HCT116 (cell line): ENCODE results near the gene C10orf90. TPM values are rescaled to one million over a fixed set of nuclear protein-coding genes. Genes with fewer than 3 reads are reported as not detected.

Experiments used
- ATAC-seq: fragments of 200-7000 bp; cut with Tn5 transposase; 2 replicates; pipeline ENCODE4 v1.9.1; 2020; ENCODE audit warnings: mild to moderate bottlenecking, moderate library complexity
- BruUV-seq: library from RNA; stranded (reverse); fragments of 400-500 nt; replicated peaks from 2 replicates; lab custom pipeline; 2021; lab: Mats Ljungman, UMichigan
- CTCF ChIA-PET: fragments of 300-600 bp; sonication (Branson Sonifier 250); formaldehyde crosslinking; loops from one replicate; lab custom pipeline; 2021; ENCODE audit warnings: antibody characterized with exemption; lab: Charles Lee
- POLR2A ChIA-PET: fragments of 300-600, 350-600 bp; sonication (Branson Sonifier 250); formaldehyde crosslinking; loops from one replicate; lab custom pipeline; 2021; ENCODE audit warnings: antibody characterized with exemption; lab: Charles Lee
- RAD21 ChIA-PET, 2 experiments: fragments of 300-600 bp; sonication (Branson Sonifier 250); formaldehyde crosslinking; loops; one replicate each; lab custom pipeline; 2023; ENCODE audit warnings: low total read pairs in 2 of 2; ENCODE audit not compliant: uncharacterized antibody in 2 of 2, unreplicated experiment in 2 of 2, low non-redundant PET in 1 of 2; lab: Charles Lee
- DNase-seq: peaks from one replicate; pipeline ENCODE4 v3.0.0-alpha.2; 2010; ENCODE audit warnings: low read depth, low spot score
- H2AFZ ChIP-seq: fragments of 200-600 bp; shearing (Covaris generic), sonication (generic); 2 replicates; pipeline ENCODE4 v1.6.1; 2017; ENCODE audit warnings: low read depth, mixed run types, mixed read lengths, antibody characterized with exemption, low read length; ENCODE audit not compliant: poor library complexity, severe bottlenecking
- H3K27ac ChIP-seq: 2 replicates; pipeline ENCODE4 v1.5.1; 2012; ENCODE audit warnings: low read depth, low read length
- H3K27me3 ChIP-seq: fragments of 200-600 bp; sonication (generic); 2 replicates; pipeline ENCODE4 v1.6.1; 2016; ENCODE audit warnings: mixed run types, low read length, mixed read lengths; ENCODE audit not compliant: insufficient read depth
- H3K36me3 ChIP-seq, 2 experiments: fragments of 200-500 bp in 1 of 2; fragments of 200-600 bp in 1 of 2; sonication (Bioruptor generic) in 1 of 2; sonication (generic) in 1 of 2; 2 replicates each; pipeline versions ENCODE4 v1.5.1 to v1.6.1; 2014 to 2016; ENCODE audit warnings: low read length in 2 of 2, inconsistent platforms in 1 of 2, mixed read lengths in 1 of 2, mixed run types in 1 of 2; ENCODE audit not compliant: insufficient read depth in 2 of 2, control insufficient read depth in 1 of 2
- H3K4me1 ChIP-seq, 2 experiments: fragments of 200-600 bp in 1 of 2; sonication (generic) in 1 of 2; 2 replicates each; pipeline versions ENCODE4 v1.5.1 to v1.6.1; 2012 to 2017; ENCODE audit warnings: low read length in 2 of 2, inconsistent platforms in 1 of 2, mild to moderate bottlenecking in 1 of 2, mixed read lengths in 1 of 2, mixed run types in 1 of 2, moderate library complexity in 1 of 2; ENCODE audit not compliant: insufficient read depth in 2 of 2, control insufficient read depth in 1 of 2
- H3K4me2 ChIP-seq: fragments of 200-600 bp; sonication (generic); 2 replicates; pipeline ENCODE4 v1.6.1; 2017; ENCODE audit warnings: mixed run types, low read length, mixed read lengths
- H3K4me3 ChIP-seq, 2 experiments: fragments of 200-600 bp in 1 of 2; sonication (generic) in 1 of 2; replicated peaks in 1 of 2; 2 replicates each; pipeline ENCODE4 v1.5.1; 2011 to 2016; ENCODE audit warnings: low read length in 2 of 2, control low read depth in 1 of 2, low read depth in 1 of 2, mild to moderate bottlenecking in 1 of 2, mixed read lengths in 1 of 2, mixed run types in 1 of 2
- H3K79me2 ChIP-seq: fragments of 200-600 bp; sonication (generic); 2 replicates; pipeline ENCODE4 v1.6.1; 2017; ENCODE audit warnings: mild to moderate bottlenecking, mixed run types, low read length, moderate library complexity, mixed read lengths; ENCODE audit not compliant: insufficient read depth
- H3K9ac ChIP-seq: fragments of 200-600 bp; sonication (generic); 2 replicates; pipeline ENCODE4 v1.6.1; 2016; ENCODE audit warnings: low read length, mixed read lengths
- H3K9me2 ChIP-seq: fragments of 200-600 bp; sonication (generic), shearing (Covaris generic); 2 replicates; pipeline ENCODE4 v1.6.1; 2017; ENCODE audit warnings: mixed run types, mild to moderate bottlenecking, moderate library complexity; ENCODE audit not compliant: insufficient read depth
- H3K9me3 ChIP-seq, 2 experiments: fragments of 200-500 bp in 1 of 2; fragments of 200-600 bp in 1 of 2; sonication (Bioruptor generic) in 1 of 2; sonication (generic) in 1 of 2; 2 replicates each; pipeline ENCODE4 v1.6.1; 2014 to 2017; ENCODE audit warnings: low read length in 2 of 2, mixed read lengths in 2 of 2, inconsistent platforms in 1 of 2, low read depth in 1 of 2, mild to moderate bottlenecking in 1 of 2, mixed run types in 1 of 2, moderate library complexity in 1 of 2; ENCODE audit not compliant: control insufficient read depth in 1 of 2, insufficient read depth in 1 of 2
- H4K20me1 ChIP-seq: fragments of 200-600 bp; sonication (generic), shearing (Covaris generic); 2 replicates; pipeline ENCODE4 v1.6.1; 2017; ENCODE audit warnings: mixed run types, mild to moderate bottlenecking, moderate library complexity; ENCODE audit not compliant: insufficient read depth
- CBX3 ChIP-seq: IDR thresholded peaks from 2 replicates; pipeline ENCODE4 v1.6.1; 2012; ENCODE audit warnings: low read depth
- CEBPB ChIP-seq: IDR thresholded peaks from 2 replicates; pipeline ENCODE4 v1.6.1; 2012; ENCODE audit warnings: low read depth
- EGR1 ChIP-seq: IDR thresholded peaks from 2 replicates; pipeline ENCODE4 v1.6.1; 2012; ENCODE audit warnings: low read depth
- EZH2 ChIP-seq: fragments of 200-600 bp; sonication (generic); IDR thresholded peaks from 2 replicates; pipeline ENCODE4 v1.6.1; 2017; ENCODE audit warnings: antibody characterized with exemption, mixed run types
- EZH2phosphoT487 ChIP-seq: fragments of 200-600 bp; IDR thresholded peaks from 2 replicates; pipeline ENCODE4 v1.6.1; 2018; ENCODE audit warnings: antibody characterized with exemption, borderline replicate concordance
- POLR2A ChIP-seq: IDR thresholded peaks from 2 replicates; pipeline ENCODE4 v1.7.0; 2011; ENCODE audit warnings: borderline replicate concordance; ENCODE audit not compliant: insufficient read depth, insufficient read length; ENCODE audit errors: extremely low read depth
- SP1 ChIP-seq: IDR thresholded peaks from 2 replicates; pipeline ENCODE4 v1.6.1; 2012; ENCODE audit warnings: low read depth
- YY1 ChIP-seq: IDR thresholded peaks from 2 replicates; pipeline ENCODE4 v1.6.1; 2011; ENCODE audit warnings: low read length, low read depth, moderate library complexity, mild to moderate bottlenecking; ENCODE audit not compliant: insufficient replicate concordance; ENCODE audit errors: extremely low read depth
- intact Hi-C: fragments of 100-400 bp; cut with micrococcal nuclease; formaldehyde crosslinking; loops from 2 replicates; pipeline ENCODE4 v1.10.0; 2022
- total RNA-seq: library from RNA; stranded (reverse); gene quantifications from one replicate; pipeline ENCODE4 v1.2.1, GENCODE V29; 2021; ENCODE audit not compliant: unreplicated experiment
- TF ChIP-seq, protein P1 (sequence below): IDR thresholded peaks from 2 replicates; pipeline ENCODE4 v1.6.1; 2012; ENCODE audit warnings: low read depth
- TF ChIP-seq, protein P2 (sequence below): IDR thresholded peaks from 2 replicates; pipeline ENCODE4 v1.6.1; 2012

The C10orf90 gene
- total RNA-seq, 1 experiment from 2014 or later = not detected

DNA sequence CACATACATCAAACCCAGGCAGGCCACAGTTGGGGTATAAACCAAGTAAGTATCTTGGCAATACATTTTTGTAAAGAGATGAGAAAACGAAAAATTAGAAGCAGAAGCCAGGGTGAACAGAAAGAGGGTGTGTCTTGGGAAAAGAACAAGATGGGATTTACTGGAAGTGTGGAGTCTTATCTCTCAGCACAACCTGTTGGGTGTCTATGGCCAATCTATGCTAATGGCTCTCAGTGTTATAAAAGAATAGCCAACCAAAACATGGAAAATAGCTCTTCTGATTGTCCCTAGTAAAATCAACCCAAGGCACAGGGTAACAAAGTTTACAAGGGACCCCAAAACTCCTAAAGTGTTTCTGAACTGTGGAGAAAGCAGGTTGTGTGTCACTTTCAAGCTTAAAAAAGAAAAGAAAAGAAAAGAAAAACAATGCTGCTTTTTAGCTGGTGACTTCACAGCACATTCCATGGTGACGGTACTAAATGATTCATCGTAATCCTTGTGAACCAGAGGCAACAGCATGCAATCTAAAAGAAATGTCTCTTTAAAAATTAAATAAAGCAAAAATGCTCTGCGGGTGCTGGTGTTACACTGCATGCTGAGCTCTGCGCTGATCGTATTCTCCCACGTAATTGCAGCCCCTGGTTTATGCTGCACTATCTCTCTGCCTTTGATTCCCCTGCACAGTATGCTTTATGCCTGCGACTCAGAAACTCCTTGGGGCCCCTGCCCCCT is 100.8 kb downstream of the C10orf90 start:
- H3K4me1 ChIP-seq = peaks cover 0 to 7% of the 10 kb centered on the region in 2 experiments; a peak in 2 of 4 replicates
- H3K4me3 ChIP-seq = no peak overlapping the region
- no peak overlapping the region for H3K9ac ChIP-seq
- H3K79me2 ChIP-seq = no peaks in the 10 kb centered on the region
- no peaks in the 10 kb centered on the region for H3K9me3 ChIP-seq
- DNase-seq = no peak
- H4K20me1 ChIP-seq = no peaks in the 10 kb centered on the region
- peaks cover 52% of the 10 kb centered on the region for H3K27me3 ChIP-seq
- TF ChIP-seq, protein P1, sequence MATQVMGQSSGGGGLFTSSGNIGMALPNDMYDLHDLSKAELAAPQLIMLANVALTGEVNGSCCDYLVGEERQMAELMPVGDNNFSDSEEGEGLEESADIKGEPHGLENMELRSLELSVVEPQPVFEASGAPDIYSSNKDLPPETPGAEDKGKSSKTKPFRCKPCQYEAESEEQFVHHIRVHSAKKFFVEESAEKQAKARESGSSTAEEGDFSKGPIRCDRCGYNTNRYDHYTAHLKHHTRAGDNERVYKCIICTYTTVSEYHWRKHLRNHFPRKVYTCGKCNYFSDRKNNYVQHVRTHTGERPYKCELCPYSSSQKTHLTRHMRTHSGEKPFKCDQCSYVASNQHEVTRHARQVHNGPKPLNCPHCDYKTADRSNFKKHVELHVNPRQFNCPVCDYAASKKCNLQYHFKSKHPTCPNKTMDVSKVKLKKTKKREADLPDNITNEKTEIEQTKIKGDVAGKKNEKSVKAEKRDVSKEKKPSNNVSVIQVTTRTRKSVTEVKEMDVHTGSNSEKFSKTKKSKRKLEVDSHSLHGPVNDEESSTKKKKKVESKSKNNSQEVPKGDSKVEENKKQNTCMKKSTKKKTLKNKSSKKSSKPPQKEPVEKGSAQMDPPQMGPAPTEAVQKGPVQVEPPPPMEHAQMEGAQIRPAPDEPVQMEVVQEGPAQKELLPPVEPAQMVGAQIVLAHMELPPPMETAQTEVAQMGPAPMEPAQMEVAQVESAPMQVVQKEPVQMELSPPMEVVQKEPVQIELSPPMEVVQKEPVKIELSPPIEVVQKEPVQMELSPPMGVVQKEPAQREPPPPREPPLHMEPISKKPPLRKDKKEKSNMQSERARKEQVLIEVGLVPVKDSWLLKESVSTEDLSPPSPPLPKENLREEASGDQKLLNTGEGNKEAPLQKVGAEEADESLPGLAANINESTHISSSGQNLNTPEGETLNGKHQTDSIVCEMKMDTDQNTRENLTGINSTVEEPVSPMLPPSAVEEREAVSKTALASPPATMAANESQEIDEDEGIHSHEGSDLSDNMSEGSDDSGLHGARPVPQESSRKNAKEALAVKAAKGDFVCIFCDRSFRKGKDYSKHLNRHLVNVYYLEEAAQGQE = no peak
- TF ChIP-seq POLR2A = no peak
- TF ChIP-seq SP1 = no peak
- TF ChIP-seq EZH2phosphoT487 = no peak
- no peak for TF ChIP-seq CEBPB
- no peak for TF ChIP-seq EZH2
- no peak for TF ChIP-seq CBX3
- TF ChIP-seq, protein P2, sequence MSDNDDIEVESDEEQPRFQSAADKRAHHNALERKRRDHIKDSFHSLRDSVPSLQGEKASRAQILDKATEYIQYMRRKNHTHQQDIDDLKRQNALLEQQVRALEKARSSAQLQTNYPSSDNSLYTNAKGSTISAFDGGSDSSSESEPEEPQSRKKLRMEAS = no peak
- TF ChIP-seq EGR1 = no peak
- no peak for TF ChIP-seq YY1
- H3K36me3 ChIP-seq = no peaks in the 10 kb centered on the region
- H2AFZ ChIP-seq = no peak overlapping the region
- ChIA-PET RAD21 (no interaction called here), POLR2A (no interaction called here), CTCF (interaction anchor here (1.3 kb wide), 1 partner anchor 28 kb away, joined by 3 read pairs; no protein-coding TSS in a partner anchor)
- no TSS peak for BruUV-seq
- H3K9me2 ChIP-seq = no peaks in the 10 kb centered on the region
- peak; percentile 45 for ATAC-seq
- intact Hi-C loops = no loop called here
- H3K27ac ChIP-seq = no peak overlapping the region
- H3K4me2 ChIP-seq = peak overlapping the region; percentile 15; the same call in 1 of the 2 replicates
